ENCODE data around the gene MRO. TPM values are rescaled to one million over a fixed set of nuclear protein-coding genes. Genes with fewer than 3 reads are reported as not detected.

The MRO gene
- total and polyA plus RNA-seq, 10 of the 15 experiments (the other 5 are each of a cell fraction or from before 2014, with no cell fraction given), result 0.11 to 0.18 TPM; not detected in 8

- no TSS peak for BruUV-seq (replicated peaks)
- TF ChIP-seq PAX5 (IDR thresholded peaks at IDR 0.05; ENCODE audit: borderline replicate concordance, low read depth, low read length) (no peak), ETV6 (conservative IDR thresholded peaks at IDR 0.05 in 1 of 2, IDR thresholded peaks at IDR 0.05 in 1 of 2; ENCODE audit: borderline replicate concordance in 1 of 2, low read depth in 1 of 2) (no peak)
- CTCF ChIA-PET, result interaction anchor here (1.0 kb wide), 1 partner anchor 8 kb away, joined by 3 read pairs; no protein-coding TSS in a partner anchor
Measured at GRCh38 chr18:50844554-50844953, 24.7 kb upstream of the MRO start.

GRCh38 chr18:50842846-50843245 lies 23.0 kb upstream of the MRO start:
- H4K20me1 ChIP-seq (ENCODE audit: control insufficient read depth, insufficient read depth), result no peaks in the 10 kb centered on the region
- in situ Hi-C loops (cut with MboI) (no loop called here), intact Hi-C loops (cut with micrococcal nuclease; ENCODE audit: unreplicated experiment) (no loop called here)
- TF ChIP-seq SREBF2 (IDR thresholded peaks at IDR 0.05; ENCODE audit: low read length) (no peak), SPI1 (IDR thresholded peaks at IDR 0.05; ENCODE audit: borderline replicate concordance, insufficient read depth, low read depth, low read length) (no peak), RUNX3 (IDR thresholded peaks at IDR 0.05; ENCODE audit: low read length) (no peak), RFX5 (IDR thresholded peaks at IDR 0.05; ENCODE audit: low read depth, low read length) (no peak), TARDBP (IDR thresholded peaks at IDR 0.05; ENCODE audit: borderline replicate concordance) (no peak), IRF4 (IDR thresholded peaks at IDR 0.05; ENCODE audit: low read depth, low read length) (no peak), EED (IDR thresholded peaks at IDR 0.05; ENCODE audit: low read depth) (no peak), EZH2 (IDR thresholded peaks at IDR 0.05; ENCODE audit: borderline replicate concordance, control insufficient read depth, low read depth, low read length) (no peak), E4F1 (IDR thresholded peaks at IDR 0.05; ENCODE audit: borderline replicate concordance, partially characterized antibody) (no peak)
- TF ChIP-seq, protein P1, sequence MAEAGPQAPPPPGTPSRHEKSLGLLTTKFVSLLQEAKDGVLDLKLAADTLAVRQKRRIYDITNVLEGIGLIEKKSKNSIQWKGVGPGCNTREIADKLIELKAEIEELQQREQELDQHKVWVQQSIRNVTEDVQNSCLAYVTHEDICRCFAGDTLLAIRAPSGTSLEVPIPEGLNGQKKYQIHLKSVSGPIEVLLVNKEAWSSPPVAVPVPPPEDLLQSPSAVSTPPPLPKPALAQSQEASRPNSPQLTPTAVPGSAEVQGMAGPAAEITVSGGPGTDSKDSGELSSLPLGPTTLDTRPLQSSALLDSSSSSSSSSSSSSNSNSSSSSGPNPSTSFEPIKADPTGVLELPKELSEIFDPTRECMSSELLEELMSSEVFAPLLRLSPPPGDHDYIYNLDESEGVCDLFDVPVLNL (IDR thresholded peaks at IDR 0.05; ENCODE audit: low read depth, low read length), result no peak
- H3K4me3 ChIP-seq, result no peak overlapping the region
- no peak for FAIRE-seq
- H2AFZ ChIP-seq (ENCODE audit: control insufficient read depth, low read depth, low read length), result no peak overlapping the region
- no TSS peak for BruUV-seq (replicated peaks)
- H3K4me1 ChIP-seq (ENCODE audit: control insufficient read depth, insufficient read depth, low read length), result no peaks in the 10 kb centered on the region
- DNase-seq (ENCODE audit: low read depth, low spot score), result no peak
- no peaks in the 10 kb centered on the region for H3K9me3 ChIP-seq (replicated peaks; ENCODE audit: control insufficient read depth, insufficient read depth, low read length)
- POLR2A ChIA-PET, result interaction anchor here (0.6 kb wide), 1 partner anchor 18 kb away, joined by 3 read pairs; no protein-coding TSS in a partner anchor
- SMC1A ChIA-PET (ENCODE audit: uncharacterized antibody, unreplicated experiment), result interaction anchor here (0.7 to 2.0 kb wide), 2 partner anchors 11 to 242 kb away, joined by 3 to 5 read pairs; no protein-coding TSS in a partner anchor
- no peak overlapping the region for H3K27ac ChIP-seq (ENCODE audit: control insufficient read depth, insufficient read depth)
- no peaks in the 10 kb centered on the region for H3K36me3 ChIP-seq (ENCODE audit: control insufficient read depth in 2 of 2, insufficient read depth in 2 of 2, low read length in 1 of 2)
- ATAC-seq, result no peak
- no peaks in the 10 kb centered on the region for H3K79me2 ChIP-seq (ENCODE audit: control insufficient read depth, insufficient read depth, low read length)
- H3K27me3 ChIP-seq (replicated peaks in 1 of 2; ENCODE audit: control insufficient read depth in 2 of 2, insufficient read depth in 2 of 2, low read length in 1 of 2), result no peaks in the 10 kb centered on the region
- WGBS (ENCODE audit: insufficient coverage, insufficient replicate concordance, low lambda C conversion rate, missing lambda C conversion rate), result 0% methylated on average over 1 of the region's 1 CpG
- RAD21 ChIA-PET (ENCODE audit: unreplicated experiment), result no interaction called here
- H3K9ac ChIP-seq (ENCODE audit: control insufficient read depth, insufficient read depth, low read length), result no peak overlapping the region
- H3K4me2 ChIP-seq (ENCODE audit: control insufficient read depth, insufficient read depth), result no peak overlapping the region
- CTCF ChIA-PET, result interaction anchor here (2.0 kb wide), 1 partner anchor 11 kb away, joined by 7 read pairs; no protein-coding TSS in a partner anchor

More at GRCh38 chr18:50844554-50844953, 24.7 kb upstream of the MRO start:
- intact Hi-C loops (cut with micrococcal nuclease; ENCODE audit: unreplicated experiment) (no loop called here), in situ Hi-C loops (cut with MboI) (no loop called here)
- ATAC-seq, result no peak
- no peak overlapping the region for H3K4me3 ChIP-seq
- DNase-seq (ENCODE audit: low read depth, low spot score), result no peak
- no peak overlapping the region for H3K4me2 ChIP-seq (ENCODE audit: control insufficient read depth, insufficient read depth)
- H3K9me3 ChIP-seq (replicated peaks; ENCODE audit: control insufficient read depth, insufficient read depth, low read length), result no peaks in the 10 kb centered on the region
- H3K9ac ChIP-seq (ENCODE audit: control insufficient read depth, insufficient read depth, low read length), result no peak overlapping the region
- no peaks in the 10 kb centered on the region for H3K79me2 ChIP-seq (ENCODE audit: control insufficient read depth, insufficient read depth, low read length)
- no peaks in the 10 kb centered on the region for H3K27me3 ChIP-seq (replicated peaks in 1 of 2; ENCODE audit: control insufficient read depth in 2 of 2, insufficient read depth in 2 of 2, low read length in 1 of 2)
- H3K27ac ChIP-seq (ENCODE audit: control insufficient read depth, insufficient read depth), result no peak overlapping the region
- no peak overlapping the region for H2AFZ ChIP-seq (ENCODE audit: control insufficient read depth, low read depth, low read length)
- H4K20me1 ChIP-seq (ENCODE audit: control insufficient read depth, insufficient read depth), result no peaks in the 10 kb centered on the region
- no peaks in the 10 kb centered on the region for H3K4me1 ChIP-seq (ENCODE audit: control insufficient read depth, insufficient read depth, low read length)
- no peaks in the 10 kb centered on the region for H3K36me3 ChIP-seq (ENCODE audit: control insufficient read depth in 2 of 2, insufficient read depth in 2 of 2, low read length in 1 of 2)
- FAIRE-seq, result no peak
- POLR2A ChIA-PET, result no interaction called here
- WGBS (ENCODE audit: insufficient coverage, insufficient replicate concordance, low lambda C conversion rate, missing lambda C conversion rate), result 67% methylated on average over 6 of the region's 6 CpGs
- RAD21 ChIA-PET (ENCODE audit: unreplicated experiment), result no interaction called here
- SMC1A ChIA-PET (ENCODE audit: uncharacterized antibody, unreplicated experiment), result interaction anchor here (1.6 kb wide), 1 partner anchor 11 kb away, joined by 3 read pairs; no protein-coding TSS in a partner anchor
